ENCODE measurements around the gene MARCKSL1. TPM values are rescaled to one million over a fixed set of nuclear protein-coding genes. Genes with fewer than 3 reads are reported as not detected.
A peak's percentile ranks its signal among the peaks of the same experiment; 100 is the strongest.

Gene MARCKSL1
- polyA plus RNA-seq, 3 donors, result 13.9 to 150 (median 40.3) TPM

DNA sequence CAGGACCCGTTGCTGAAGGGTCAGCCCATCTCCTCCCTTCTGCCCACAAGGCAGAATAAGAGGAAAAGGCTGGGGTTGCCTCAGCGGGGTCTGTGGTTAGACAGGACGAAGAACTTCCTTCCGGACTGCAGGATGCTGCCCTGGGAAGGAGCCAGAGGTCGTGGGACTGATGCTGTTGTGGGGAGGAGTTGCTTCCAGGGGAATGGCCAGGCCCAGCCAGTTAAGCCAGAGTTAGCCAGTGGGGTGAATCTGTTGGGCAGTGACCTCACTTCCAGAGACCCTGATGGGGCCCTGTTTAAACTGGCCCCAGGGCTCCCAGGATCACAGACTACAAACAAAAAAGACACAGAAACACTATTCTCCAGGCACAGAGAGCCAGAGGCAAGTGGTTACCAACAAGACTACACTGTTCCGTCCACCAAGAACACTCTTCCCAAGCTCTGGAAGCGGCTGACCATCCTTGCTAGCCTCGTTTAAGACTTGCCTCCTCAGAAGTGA, 13.2 kb upstream of the MARCKSL1 start:
- Mint-ChIP-seq H3K4me1 (peaks cover 67% of the 10 kb centered on the region), H3K27ac (peak overlapping the region; percentile 55 to 85 (median 76)), H3K27me3 (ENCODE audit: low read depth in 3 of 3) (peaks cover 40 to 46% (median 42%) of the 10 kb centered on the region in 3 donors), H3K4me3 (peak overlapping the region in 1 of 2 donors; percentile 76), H3K9me3 (peaks cover 2 to 8% (median 4%) of the 10 kb centered on the region in 7 donors), H3K36me3 (peaks cover 8 to 24% of the 10 kb centered on the region in 2 donors)
- WGBS (ENCODE audit: insufficient coverage), result 32% methylated on average over 5 of the region's 8 CpGs
- H3K27ac ChIP-seq (ENCODE audit: low read depth in 1 of 2, low read length in 2 of 2), result peak overlapping the region in 1 of 2 donors; percentile 29
- no peaks in the 10 kb centered on the region for H4K20me1 ChIP-seq (ENCODE audit: insufficient read depth, low read length)
- no peak overlapping the region for H2AFZ ChIP-seq (ENCODE audit: insufficient read depth, low read depth, low read length, poor library complexity, severe bottlenecking)
- no peak overlapping the region for H3K9ac ChIP-seq (ENCODE audit: insufficient read depth, low read length, poor library complexity, severe bottlenecking)
- H3K4me2 ChIP-seq (replicated peaks; ENCODE audit: extremely low read depth, low read length, poor library complexity, severe bottlenecking), result peak overlapping the region; percentile 58
- H3K36me3 ChIP-seq (replicated peaks in 1 of 2; ENCODE audit: control insufficient read depth in 1 of 2, insufficient read depth in 2 of 2, low read length in 2 of 2), result no peaks in the 10 kb centered on the region
- peak; percentile 63 to 88 (median 74) for DNase-seq
- peaks cover 6 to 31% of the 10 kb centered on the region in 2 donors for H3K27me3 ChIP-seq (ENCODE audit: control insufficient read depth in 2 of 2, insufficient read depth in 2 of 2, low read length in 2 of 2)
- TF ChIP-seq, protein P1, sequence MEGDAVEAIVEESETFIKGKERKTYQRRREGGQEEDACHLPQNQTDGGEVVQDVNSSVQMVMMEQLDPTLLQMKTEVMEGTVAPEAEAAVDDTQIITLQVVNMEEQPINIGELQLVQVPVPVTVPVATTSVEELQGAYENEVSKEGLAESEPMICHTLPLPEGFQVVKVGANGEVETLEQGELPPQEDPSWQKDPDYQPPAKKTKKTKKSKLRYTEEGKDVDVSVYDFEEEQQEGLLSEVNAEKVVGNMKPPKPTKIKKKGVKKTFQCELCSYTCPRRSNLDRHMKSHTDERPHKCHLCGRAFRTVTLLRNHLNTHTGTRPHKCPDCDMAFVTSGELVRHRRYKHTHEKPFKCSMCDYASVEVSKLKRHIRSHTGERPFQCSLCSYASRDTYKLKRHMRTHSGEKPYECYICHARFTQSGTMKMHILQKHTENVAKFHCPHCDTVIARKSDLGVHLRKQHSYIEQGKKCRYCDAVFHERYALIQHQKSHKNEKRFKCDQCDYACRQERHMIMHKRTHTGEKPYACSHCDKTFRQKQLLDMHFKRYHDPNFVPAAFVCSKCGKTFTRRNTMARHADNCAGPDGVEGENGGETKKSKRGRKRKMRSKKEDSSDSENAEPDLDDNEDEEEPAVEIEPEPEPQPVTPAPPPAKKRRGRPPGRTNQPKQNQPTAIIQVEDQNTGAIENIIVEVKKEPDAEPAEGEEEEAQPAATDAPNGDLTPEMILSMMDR (IDR thresholded peaks at IDR 0.05), result no peak
- peaks cover 58 to 65% of the 10 kb centered on the region in 2 donors for H3K4me1 ChIP-seq (ENCODE audit: control insufficient read depth in 1 of 2, insufficient read depth in 2 of 2, low read length in 2 of 2)
- H3K9me3 ChIP-seq (replicated peaks in 1 of 2; ENCODE audit: control insufficient read depth in 1 of 2, insufficient read depth in 1 of 2, low read length in 2 of 2), result peaks cover 0 to 5% of the 10 kb centered on the region in 2 donors
- peak overlapping the region in 1 of 3 experiments; percentile 33 for H3K4me3 ChIP-seq (replicated peaks in 1 of 3; ENCODE audit: low read depth in 2 of 3, low read length in 3 of 3)
- intact Hi-C loops (cut with micrococcal nuclease), result no loop called here
- H3K79me2 ChIP-seq (ENCODE audit: insufficient read depth, low read length), result no peaks in the 10 kb centered on the region

DNA sequence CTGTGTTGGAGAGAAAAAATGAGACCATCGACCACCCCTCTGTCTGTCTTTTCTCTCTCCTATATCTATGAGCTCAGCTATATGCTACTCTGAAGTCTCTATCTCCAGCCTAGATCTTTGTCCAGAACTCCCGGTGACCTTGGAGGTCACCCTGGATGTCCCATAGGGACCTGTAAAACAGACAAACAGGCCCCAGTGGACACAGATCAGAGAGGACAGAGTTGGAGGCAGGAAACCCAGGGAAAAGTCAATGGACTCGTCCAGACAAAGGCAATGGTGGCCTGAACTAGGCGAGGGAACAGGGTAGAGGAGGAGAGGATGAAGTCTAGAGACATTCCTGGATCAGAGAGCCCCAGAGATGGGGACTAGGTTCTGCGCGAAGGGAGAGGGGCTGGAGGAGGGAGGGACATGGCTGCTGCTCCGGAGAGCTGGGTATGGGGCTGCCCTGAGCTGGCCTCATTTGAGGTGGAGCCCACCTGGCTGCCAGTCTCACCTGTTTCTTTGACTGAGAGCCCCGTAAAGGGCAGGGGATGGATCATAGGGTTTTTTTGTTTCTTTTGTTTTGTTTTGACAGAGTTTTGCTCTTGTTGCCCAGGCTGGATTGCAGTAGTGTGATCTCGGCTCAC, 10.6 kb upstream of the MARCKSL1 start:
- H3K36me3 Mint-ChIP-seq, result peaks cover 0 to 13% of the 10 kb centered on the region in 2 donors
- no peaks in the 10 kb centered on the region for H3K79me2 ChIP-seq (ENCODE audit: insufficient read depth, low read length)
- no peak overlapping the region for H3K4me3 ChIP-seq (replicated peaks in 1 of 3; ENCODE audit: low read depth in 2 of 3, low read length in 3 of 3)
- H3K4me1 Mint-ChIP-seq, result peaks cover 55% of the 10 kb centered on the region
- H3K4me1 ChIP-seq (ENCODE audit: control insufficient read depth in 1 of 2, insufficient read depth in 2 of 2, low read length in 2 of 2), result peaks cover 32 to 49% of the 10 kb centered on the region in 2 donors
- peak overlapping the region in 1 of 7 donors; percentile 61 for H3K27ac Mint-ChIP-seq
- peaks cover 0 to 5% of the 10 kb centered on the region in 2 donors for H3K9me3 ChIP-seq (replicated peaks in 1 of 2; ENCODE audit: control insufficient read depth in 1 of 2, insufficient read depth in 1 of 2, low read length in 2 of 2)
- no peak overlapping the region for H3K4me2 ChIP-seq (replicated peaks; ENCODE audit: extremely low read depth, low read length, poor library complexity, severe bottlenecking)
- no peak overlapping the region for H2AFZ ChIP-seq (ENCODE audit: insufficient read depth, low read depth, low read length, poor library complexity, severe bottlenecking)
- H3K4me3 Mint-ChIP-seq, result peak overlapping the region in 1 of 2 donors; percentile 84
- TF ChIP-seq, protein P1 (IDR thresholded peaks at IDR 0.05), result no peak
- 97% methylated on average over 6 of the region's 9 CpGs for WGBS (ENCODE audit: insufficient coverage)
- peaks cover 2 to 10% (median 4%) of the 10 kb centered on the region in 7 donors for H3K9me3 Mint-ChIP-seq
- H3K36me3 ChIP-seq (replicated peaks in 1 of 2; ENCODE audit: control insufficient read depth in 1 of 2, insufficient read depth in 2 of 2, low read length in 2 of 2), result no peaks in the 10 kb centered on the region
- no peak for DNase-seq
- intact Hi-C loops (cut with micrococcal nuclease), result no loop called here
- H3K9ac ChIP-seq (ENCODE audit: insufficient read depth, low read length, poor library complexity, severe bottlenecking), result no peak overlapping the region
- H3K27me3 ChIP-seq (ENCODE audit: control insufficient read depth in 2 of 2, insufficient read depth in 2 of 2, low read length in 2 of 2), result peaks cover 6 to 31% of the 10 kb centered on the region in 2 donors
- H3K27ac ChIP-seq (ENCODE audit: low read depth in 1 of 2, low read length in 2 of 2), result no peak overlapping the region
- no peaks in the 10 kb centered on the region for H4K20me1 ChIP-seq (ENCODE audit: insufficient read depth, low read length)
- peaks cover 49 to 60% (median 56%) of the 10 kb centered on the region in 3 donors for H3K27me3 Mint-ChIP-seq (ENCODE audit: low read depth in 3 of 3)
